ENCODE measurements around the gene ALKBH6. TPM values are rescaled to one million over a fixed set of nuclear protein-coding genes. Genes with fewer than 3 reads are reported as not detected.

The ALKBH6 gene
- total and polyA plus RNA-seq, 2 of the 13 experiments (the other 11 are each of a cell fraction or from before 2014, with no cell fraction given) = 13.7 to 18.1 TPM

DNA sequence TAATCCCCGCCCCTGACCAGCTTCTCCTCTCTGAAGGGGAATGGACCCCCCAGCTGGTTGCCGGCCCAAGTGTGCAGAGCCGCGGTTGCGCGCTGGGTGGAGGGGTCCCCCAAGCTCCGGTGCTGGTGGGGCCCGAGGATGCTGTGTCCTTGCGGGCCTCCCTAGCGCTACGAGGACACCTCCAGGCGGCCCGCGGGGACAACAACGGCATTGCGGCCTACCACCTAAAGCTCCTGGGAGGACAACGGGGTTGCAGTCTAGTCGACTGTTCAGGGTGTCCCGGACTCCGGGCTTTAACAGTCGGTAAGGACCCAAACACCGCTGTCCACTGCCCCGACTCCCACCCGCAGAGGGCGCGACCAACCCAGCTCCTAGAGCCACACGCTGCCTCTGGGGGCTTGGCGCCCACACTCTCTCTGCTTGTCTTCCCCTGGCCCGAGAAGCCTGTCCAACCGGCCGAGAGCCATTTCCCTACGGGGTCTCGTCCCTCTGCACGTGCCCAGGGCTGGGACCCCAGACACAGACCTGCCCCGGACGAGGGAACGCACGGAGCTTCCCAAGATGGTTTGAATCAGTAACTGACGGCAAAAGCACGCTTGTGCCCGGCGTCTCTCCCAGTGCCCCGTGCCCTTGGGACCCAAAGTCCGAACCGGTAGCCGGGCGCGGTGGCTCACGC is 20.0 kb downstream of the ALKBH6 start (continued):
- TF ChIP-seq ZNF335 (CRISPR knock-in tag; IDR thresholded peaks at IDR 0.05) = no peak
- 0 out of 2 replicates have a peak, but pooled peaks have one; percentile 6 for TF ChIP-seq ZNF598 (CRISPR knock-in tag; IDR thresholded peaks at IDR 0.05; ENCODE audit: borderline replicate concordance)
- TF ChIP-seq TP53 (CRISPR knock-in tag; conservative IDR thresholded peaks at IDR 0.05) = no peak
- 0 out of 2 replicates have a peak, but pooled peaks have one; percentile 15 for TF ChIP-seq MYC (CRISPR knock-in tag; IDR thresholded peaks at IDR 0.05; ENCODE audit: borderline replicate concordance)
- peak; percentile 11; the same call in 1 of the 2 replicates for TF ChIP-seq STAG1 (CRISPR knock-in tag; IDR thresholded peaks at IDR 0.05)
- no peak for TF ChIP-seq ZNF766 (CRISPR knock-in tag; IDR thresholded peaks at IDR 0.05; ENCODE audit: borderline replicate concordance)
- no peak for TF ChIP-seq KAT8 (CRISPR knock-in tag; IDR thresholded peaks at IDR 0.05)
- no peak for TF ChIP-seq ZNF430 (CRISPR knock-in tag; IDR thresholded peaks at IDR 0.05)
- no peak for TF ChIP-seq SALL1 (CRISPR knock-in tag; IDR thresholded peaks at IDR 0.05)
- TF ChIP-seq ZNF383 (CRISPR knock-in tag; IDR thresholded peaks at IDR 0.05; ENCODE audit: borderline replicate concordance) = no peak
- TF ChIP-seq ZNF329 (CRISPR knock-in tag; IDR thresholded peaks at IDR 0.05; ENCODE audit: low read depth) = no peak
- TF ChIP-seq PBX2 (CRISPR knock-in tag; IDR thresholded peaks at IDR 0.05) = no peak
- no peak for TF ChIP-seq AHDC1 (CRISPR knock-in tag; IDR thresholded peaks at IDR 0.05; ENCODE audit: borderline replicate concordance)
- no peak for TF ChIP-seq BHLHE40 (IDR thresholded peaks at IDR 0.05; ENCODE audit: low read length)
- TF ChIP-seq RFX1 (IDR thresholded peaks at IDR 0.05) = no peak
- TF ChIP-seq REPIN1 (CRISPR knock-in tag; IDR thresholded peaks at IDR 0.05; ENCODE audit: borderline replicate concordance, low read depth) = no peak
- TF ChIP-seq SIN3B (IDR thresholded peaks at IDR 0.05; ENCODE audit: low read length) = no peak
- no peak for TF ChIP-seq SOX6 (IDR thresholded peaks at IDR 0.05)
- no peak for TF ChIP-seq SOX6 (CRISPR knock-in tag; IDR thresholded peaks at IDR 0.05)
- no peak for TF ChIP-seq ZNF446 (CRISPR knock-in tag; IDR thresholded peaks at IDR 0.05)
- TF ChIP-seq ETS1 (CRISPR knock-in tag; IDR thresholded peaks at IDR 0.05) = no peak

Measured in HepG2 (cell line).